ENCODE data around the gene CEP55.

- TF ChIP-seq, protein P1, sequence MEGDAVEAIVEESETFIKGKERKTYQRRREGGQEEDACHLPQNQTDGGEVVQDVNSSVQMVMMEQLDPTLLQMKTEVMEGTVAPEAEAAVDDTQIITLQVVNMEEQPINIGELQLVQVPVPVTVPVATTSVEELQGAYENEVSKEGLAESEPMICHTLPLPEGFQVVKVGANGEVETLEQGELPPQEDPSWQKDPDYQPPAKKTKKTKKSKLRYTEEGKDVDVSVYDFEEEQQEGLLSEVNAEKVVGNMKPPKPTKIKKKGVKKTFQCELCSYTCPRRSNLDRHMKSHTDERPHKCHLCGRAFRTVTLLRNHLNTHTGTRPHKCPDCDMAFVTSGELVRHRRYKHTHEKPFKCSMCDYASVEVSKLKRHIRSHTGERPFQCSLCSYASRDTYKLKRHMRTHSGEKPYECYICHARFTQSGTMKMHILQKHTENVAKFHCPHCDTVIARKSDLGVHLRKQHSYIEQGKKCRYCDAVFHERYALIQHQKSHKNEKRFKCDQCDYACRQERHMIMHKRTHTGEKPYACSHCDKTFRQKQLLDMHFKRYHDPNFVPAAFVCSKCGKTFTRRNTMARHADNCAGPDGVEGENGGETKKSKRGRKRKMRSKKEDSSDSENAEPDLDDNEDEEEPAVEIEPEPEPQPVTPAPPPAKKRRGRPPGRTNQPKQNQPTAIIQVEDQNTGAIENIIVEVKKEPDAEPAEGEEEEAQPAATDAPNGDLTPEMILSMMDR (IDR thresholded peaks at IDR 0.05; ENCODE audit: insufficient read depth, low read depth, low read length) = no peak
- no peak for TF ChIP-seq EZH2 (IDR thresholded peaks at IDR 0.05; ENCODE audit: insufficient read depth, low read length)
Measured at GRCh38 chr10:93568105-93568390, 71.6 kb downstream of the CEP55 start.

Measured in astrocyte (in vitro differentiated cells and primary cell).